GM12878 (cell line): ENCODE data around the gene CTBP1.

Experiments used
- ATF3 ChIP-seq: IDR thresholded peaks from 2 replicates; pipeline ENCODE4 v1.6.1; 2011; ENCODE audit warnings: low read depth, mild to moderate bottlenecking, low read length, moderate library complexity, borderline replicate concordance; ENCODE audit errors: extremely low read depth
- CTCF ChIP-seq, 3 experiments: IDR thresholded peaks in 2 of 3; conservative IDR thresholded peaks in 1 of 3; 2 replicates each; pipeline ENCODE4 v1.5.1; 2011; ENCODE audit warnings: low read depth in 3 of 3, low read length in 3 of 3, mild to moderate bottlenecking in 3 of 3, control low read depth in 2 of 3, moderate library complexity in 2 of 3, inconsistent platforms in 1 of 3, mixed read lengths in 1 of 3; ENCODE audit not compliant: control insufficient read depth in 2 of 3, insufficient read depth in 1 of 3; ENCODE audit errors: extremely low read depth in 1 of 3
- JUND ChIP-seq: IDR thresholded peaks from 2 replicates; pipeline ENCODE4 v1.6.1; 2012; ENCODE audit warnings: low read depth, mild to moderate bottlenecking, low read length, improper control_type of control experiment, moderate library complexity
- POLR2A ChIP-seq: IDR thresholded peaks from 2 replicates; pipeline ENCODE4 v1.6.1; 2011; ENCODE audit warnings: low read depth, mild to moderate bottlenecking, low read length
- REST ChIP-seq: IDR thresholded peaks from 2 replicates; pipeline ENCODE4 v1.6.1; 2012; ENCODE audit warnings: mild to moderate bottlenecking, low read depth, low read length
- SIN3A ChIP-seq: IDR thresholded peaks from 2 replicates; pipeline ENCODE4 v1.6.1; 2012; ENCODE audit warnings: low read depth, low read length, improper control_type of control experiment
- ZZZ3 ChIP-seq: IDR thresholded peaks from 2 replicates; pipeline ENCODE4 v1.6.1; 2011; ENCODE audit warnings: low read depth; ENCODE audit not compliant: control insufficient read depth, insufficient read length

- TF ChIP-seq SIN3A = no peak
- TF ChIP-seq ATF3 = no peak
- no peak for TF ChIP-seq REST
- TF ChIP-seq JUND = no peak
- no peak for TF ChIP-seq CTCF (IDR thresholded peaks at IDR 0.05 in 2 of 3, conservative IDR thresholded peaks at IDR 0.05 in 1 of 3; ENCODE audit: control insufficient read depth in 2 of 3, extremely low read depth in 1 of 3, insufficient read depth in 1 of 3, low read depth in 3 of 3, low read length in 3 of 3)
- TF ChIP-seq ZZZ3 = no peak
- TF ChIP-seq POLR2A = no peak
Observed at GRCh38 chr4:1210971-1211370, 38.0 kb downstream of the CTBP1 start.
